H9 (cell line): ENCODE measurements around the gene TMEM79. TPM values are rescaled to one million over a fixed set of nuclear protein-coding genes. Genes with fewer than 3 reads are reported as not detected.
"Not testable (repeated sequence)": the region's sequence is repeated elsewhere in the genome, so short reads cannot be mapped to it uniquely, and the experiment has no call there.

Source experiments
- DNase-seq: peaks from one replicate; pipeline ENCODE4 v3.0.0-alpha.2; 2017
- H2AFZ ChIP-seq: one replicate; pipeline ENCODE4 v1.6.1; 2013; ENCODE audit warnings: mild to moderate bottlenecking, low read length, control low read depth, moderate library complexity
- H2AK5ac ChIP-seq: 2 replicates; pipeline ENCODE4 v1.6.1; 2013; ENCODE audit warnings: low read length, control low read depth, mixed read lengths; ENCODE audit not compliant: insufficient read length
- H2BK120ac ChIP-seq: one replicate; pipeline ENCODE4 v1.6.1; 2013; ENCODE audit warnings: low read depth, mild to moderate bottlenecking, low read length, control low read depth, inconsistent platforms; ENCODE audit not compliant: poor library complexity, severe bottlenecking
- H2BK12ac ChIP-seq: 2 replicates; pipeline ENCODE4 v1.6.1; 2013; ENCODE audit warnings: low read length, control low read depth, mixed read lengths, low read depth; ENCODE audit not compliant: insufficient read length
- H2BK15ac ChIP-seq: 2 replicates; pipeline ENCODE4 v1.6.1; 2013; ENCODE audit warnings: low read depth, low read length, control low read depth
- H2BK20ac ChIP-seq: one replicate; pipeline ENCODE4 v1.6.1; 2013; ENCODE audit warnings: low read depth, mild to moderate bottlenecking, low read length, control low read depth, inconsistent platforms; ENCODE audit not compliant: poor library complexity, severe bottlenecking
- H2BK5ac ChIP-seq: 2 replicates; pipeline ENCODE4 v1.6.1; 2013; ENCODE audit warnings: low read length, control low read depth, mixed read lengths; ENCODE audit not compliant: insufficient read length
- H3K14ac ChIP-seq: 2 replicates; pipeline ENCODE4 v1.6.1; 2013; ENCODE audit warnings: low read length, control low read depth; ENCODE audit not compliant: insufficient read depth
- H3K18ac ChIP-seq: 2 replicates; pipeline ENCODE4 v1.6.1; 2013; ENCODE audit warnings: low read depth, mild to moderate bottlenecking, mixed read lengths, low read length, control low read depth; ENCODE audit not compliant: insufficient read length
- H3K23ac ChIP-seq: 2 replicates; pipeline ENCODE4 v1.6.1; 2013; ENCODE audit warnings: low read length, control low read depth, mixed read lengths, low read depth; ENCODE audit not compliant: insufficient read length
- H3K23me2 ChIP-seq: 2 replicates; pipeline ENCODE4 v1.6.1; 2013; ENCODE audit warnings: low read depth, mild to moderate bottlenecking, mixed read lengths, low read length, control low read depth; ENCODE audit not compliant: insufficient read length, poor library complexity, severe bottlenecking
- H3K27ac ChIP-seq: 2 replicates; pipeline ENCODE4 v1.5.1; 2013; ENCODE audit warnings: low read length, control low read depth, mixed read lengths, low read depth; ENCODE audit not compliant: insufficient read length
- H3K27me3 ChIP-seq: 2 replicates; pipeline ENCODE4 v1.6.1; 2013; ENCODE audit warnings: low read length, control low read depth, inconsistent platforms; ENCODE audit not compliant: insufficient read depth
- H3K4ac ChIP-seq: 2 replicates; pipeline ENCODE4 v1.6.1; 2013; ENCODE audit warnings: low read depth, mild to moderate bottlenecking, control low read depth, inconsistent platforms, low read length, moderate library complexity
- H3K4me1 ChIP-seq: 2 replicates; pipeline ENCODE4 v1.6.1; 2013; ENCODE audit warnings: low read length, control low read depth, inconsistent platforms; ENCODE audit not compliant: insufficient read depth
- H3K4me2 ChIP-seq: 2 replicates; pipeline ENCODE4 v1.6.1; 2013; ENCODE audit warnings: low read length, control low read depth, mixed read lengths; ENCODE audit not compliant: insufficient read length, insufficient read depth
- H3K56ac ChIP-seq: 2 replicates; pipeline ENCODE4 v1.6.1; 2013; ENCODE audit warnings: low read depth, mild to moderate bottlenecking, mixed read lengths, low read length, control low read depth; ENCODE audit not compliant: insufficient read length
- H3K79me1 ChIP-seq: 2 replicates; pipeline ENCODE4 v1.6.1; 2013; ENCODE audit warnings: low read depth, mild to moderate bottlenecking, moderate library complexity, low read length, control low read depth, inconsistent platforms; ENCODE audit not compliant: insufficient read depth, poor library complexity, severe bottlenecking
- H3K79me2 ChIP-seq: 2 replicates; pipeline ENCODE4 v1.6.1; 2013; ENCODE audit warnings: low read length, control low read depth, inconsistent platforms; ENCODE audit not compliant: insufficient read depth
- H3K9ac ChIP-seq: 2 replicates; pipeline ENCODE4 v1.6.1; 2013; ENCODE audit warnings: low read length, control low read depth, mixed read lengths; ENCODE audit not compliant: insufficient read length; ENCODE audit errors: extremely low read depth
- H3K9me3 ChIP-seq: one replicate; pipeline ENCODE4 v1.6.1; 2013; ENCODE audit warnings: low read depth, low read length, inconsistent platforms; ENCODE audit not compliant: control insufficient read depth
- H3T11ph ChIP-seq: one replicate; pipeline ENCODE4 v1.6.1; 2013; ENCODE audit warnings: mild to moderate bottlenecking, low read length, control low read depth, inconsistent platforms
- H4K20me1 ChIP-seq: one replicate; pipeline ENCODE4 v1.6.1; 2013; ENCODE audit not compliant: control insufficient read depth, insufficient read length, insufficient read depth
- H4K5ac ChIP-seq: 2 replicates; pipeline ENCODE4 v1.6.1; 2013; ENCODE audit warnings: low read depth, mild to moderate bottlenecking, mixed read lengths, low read length, control low read depth; ENCODE audit not compliant: insufficient read length
- H4K8ac ChIP-seq: replicated peaks from 2 replicates; pipeline ENCODE4 v1.6.1; 2013; ENCODE audit warnings: low read length, control low read depth, mixed read lengths, low read depth; ENCODE audit not compliant: insufficient read length
- H4K91ac ChIP-seq: 2 replicates; pipeline ENCODE4 v1.6.1; 2013; ENCODE audit warnings: low read depth, mild to moderate bottlenecking, moderate library complexity, mixed read lengths, low read length, control low read depth; ENCODE audit not compliant: insufficient read length
- H3K27ac Mint-ChIP-seq, 3 experiments: 2 replicates in 2 of 3; 3 replicates in 1 of 3; pipeline ENCODE4 v1.8.0; 2020 to 2021; ENCODE audit warnings: mixed read lengths in 3 of 3, mild to moderate bottlenecking in 1 of 3, moderate library complexity in 1 of 3
- H3K27me3 Mint-ChIP-seq: 2 replicates; pipeline ENCODE4 v1.8.0; 2021; ENCODE audit warnings: low read depth, mild to moderate bottlenecking, moderate library complexity, mixed read lengths
- H3K36me3 Mint-ChIP-seq, 3 experiments: 2 replicates in 2 of 3; 3 replicates in 1 of 3; pipeline ENCODE4 v1.8.0; 2020 to 2021; ENCODE audit warnings: low read depth in 3 of 3, mixed read lengths in 3 of 3; ENCODE audit not compliant: insufficient read depth in 1 of 3
- H3K4me1 Mint-ChIP-seq, 2 experiments: 2 replicates each; pipeline ENCODE4 v1.8.0; 2020; ENCODE audit warnings: mixed read lengths in 2 of 2
- H3K4me3 Mint-ChIP-seq, 2 experiments: 2 replicates in 1 of 2; 3 replicates in 1 of 2; pipeline ENCODE4 v1.8.0; 2020 to 2021; ENCODE audit warnings: mild to moderate bottlenecking in 2 of 2, mixed read lengths in 2 of 2, moderate library complexity in 1 of 2
- H3K9me3 Mint-ChIP-seq, 2 experiments: 2 replicates in 1 of 2; 3 replicates in 1 of 2; pipeline ENCODE4 v1.8.0; 2020; ENCODE audit warnings: mild to moderate bottlenecking in 2 of 2, mixed read lengths in 2 of 2, moderate library complexity in 1 of 2
- WGBS: extraction: QIAGEN DNeasy Blood & Tissue Kit; methylation state at CpG from one replicate; pipeline ENCODE4 v1.1.7; 2013; ENCODE audit warnings: missing lambda C conversion rate, low lambda C conversion rate, mixed read lengths; ENCODE audit not compliant: insufficient read length; ENCODE audit errors: extremely low coverage; 5-methylcytosine and 5-hydroxymethylcytosine counted together
- total RNA-seq: library from RNA; stranded (reverse); gene quantifications from 2 replicates; pipeline ENCODE4 v1.2.1, GENCODE V29; 2021
- TF ChIP-seq, protein P1 (sequence below): fragments of 200-600 bp; sonication (generic); conservative IDR thresholded peaks from 3 replicates; pipeline ENCODE4 v1.8.0; 2021; ENCODE audit warnings: antibody characterized with exemption, mild to moderate bottlenecking

The TMEM79 gene
- total RNA-seq, 1 experiment from 2014 or later: 2.6 TPM

DNA sequence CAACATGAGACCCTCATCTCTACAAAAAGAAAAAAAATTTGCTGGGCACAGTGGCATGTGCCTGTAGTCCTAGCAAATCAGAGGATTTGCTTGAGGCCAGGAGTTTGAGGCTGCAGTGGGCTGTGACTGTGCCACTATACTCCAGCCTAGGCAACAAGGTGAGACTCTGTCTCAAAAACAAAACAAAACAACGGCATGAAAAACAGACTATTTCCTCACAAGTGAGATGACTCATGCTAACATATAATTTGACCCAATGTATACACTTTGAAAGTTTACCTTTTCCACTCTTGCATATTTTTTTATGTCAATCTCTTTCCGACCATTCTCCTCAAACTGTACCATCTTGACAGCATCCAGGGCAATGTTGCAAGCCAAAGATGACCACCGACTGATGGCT lies 36.4 kb downstream of the TMEM79 start:
- no CpG with 5 or more reads among the region's 3 CpGs for WGBS
- Histone ChIP-seq H3K23ac (no peak overlapping the region), H4K20me1 (no peaks in the 10 kb centered on the region), H3K9ac (no peak overlapping the region), H4K8ac (no peak overlapping the region), H2BK12ac (no peak overlapping the region), H2AFZ (no peak overlapping the region), H3K9me3 (no peaks in the 10 kb centered on the region), H3K56ac (no peak overlapping the region), H3K79me1 (no peaks in the 10 kb centered on the region), H3K14ac (no peak overlapping the region), H3K27me3 (no peaks in the 10 kb centered on the region), H3K18ac (no peak overlapping the region), H2BK15ac (no peak overlapping the region), H4K5ac (no peak overlapping the region), H4K91ac (no peak overlapping the region), H3K23me2 (no peaks in the 10 kb centered on the region), H3T11ph (no peak overlapping the region), H3K27ac (no peak overlapping the region), H2BK20ac (no peak overlapping the region), H2BK5ac (no peak overlapping the region), H3K4me1 (no peaks in the 10 kb centered on the region), H3K79me2 (no peaks in the 10 kb centered on the region), H2AK5ac (no peak overlapping the region), H3K4me2 (no peak overlapping the region), H3K4ac (no peak overlapping the region), H2BK120ac (no peak overlapping the region)
- TF ChIP-seq, protein P1, sequence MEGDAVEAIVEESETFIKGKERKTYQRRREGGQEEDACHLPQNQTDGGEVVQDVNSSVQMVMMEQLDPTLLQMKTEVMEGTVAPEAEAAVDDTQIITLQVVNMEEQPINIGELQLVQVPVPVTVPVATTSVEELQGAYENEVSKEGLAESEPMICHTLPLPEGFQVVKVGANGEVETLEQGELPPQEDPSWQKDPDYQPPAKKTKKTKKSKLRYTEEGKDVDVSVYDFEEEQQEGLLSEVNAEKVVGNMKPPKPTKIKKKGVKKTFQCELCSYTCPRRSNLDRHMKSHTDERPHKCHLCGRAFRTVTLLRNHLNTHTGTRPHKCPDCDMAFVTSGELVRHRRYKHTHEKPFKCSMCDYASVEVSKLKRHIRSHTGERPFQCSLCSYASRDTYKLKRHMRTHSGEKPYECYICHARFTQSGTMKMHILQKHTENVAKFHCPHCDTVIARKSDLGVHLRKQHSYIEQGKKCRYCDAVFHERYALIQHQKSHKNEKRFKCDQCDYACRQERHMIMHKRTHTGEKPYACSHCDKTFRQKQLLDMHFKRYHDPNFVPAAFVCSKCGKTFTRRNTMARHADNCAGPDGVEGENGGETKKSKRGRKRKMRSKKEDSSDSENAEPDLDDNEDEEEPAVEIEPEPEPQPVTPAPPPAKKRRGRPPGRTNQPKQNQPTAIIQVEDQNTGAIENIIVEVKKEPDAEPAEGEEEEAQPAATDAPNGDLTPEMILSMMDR: no peak
- H3K36me3 Mint-ChIP-seq: peaks cover 64 to 96% (median 89%) of the 10 kb centered on the region in 3 experiments
- DNase-seq: no peak
- no peaks in the 10 kb centered on the region for H3K4me1 Mint-ChIP-seq
- H3K27me3 Mint-ChIP-seq: no peaks in the 10 kb centered on the region
- H3K9me3 Mint-ChIP-seq: no peaks in the 10 kb centered on the region
- no peak overlapping the region for H3K4me3 Mint-ChIP-seq
- H3K27ac Mint-ChIP-seq: no peak overlapping the region

DNA sequence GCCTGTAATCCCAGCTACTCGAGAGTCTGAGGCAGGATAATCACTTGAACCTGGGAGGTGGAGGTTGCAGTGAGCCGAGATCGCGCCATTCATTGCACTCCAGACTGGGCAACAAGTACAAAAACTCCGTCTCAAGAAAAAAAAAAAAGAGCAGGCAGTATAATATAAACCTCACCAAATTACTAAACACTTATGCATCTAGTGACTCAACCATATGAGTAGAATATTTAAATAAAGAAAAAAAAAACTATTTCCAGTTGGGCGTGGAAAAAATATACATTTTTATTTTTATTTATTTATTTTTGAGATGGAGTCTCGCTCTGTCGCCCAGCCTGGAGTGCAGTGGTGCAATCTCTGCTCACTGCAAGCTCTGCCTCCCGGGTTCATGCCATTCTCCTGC lies 39.1 kb downstream of the TMEM79 start:
- not testable (repeated sequence) for H3K79me2 ChIP-seq, H3K23ac ChIP-seq, H3K27me3 Mint-ChIP-seq, H3K4me2 ChIP-seq, H4K8ac ChIP-seq, H2BK15ac ChIP-seq, H3K4ac ChIP-seq, H3K79me1 ChIP-seq, H3K27ac Mint-ChIP-seq, H4K20me1 ChIP-seq, H3K4me3 Mint-ChIP-seq, H3K9me3 Mint-ChIP-seq, H3K4me1 Mint-ChIP-seq, H4K5ac ChIP-seq, H4K91ac ChIP-seq, H2BK120ac ChIP-seq, H3K27me3 ChIP-seq, H3K56ac ChIP-seq, H2AFZ ChIP-seq, H3K9me3 ChIP-seq, H3K23me2 ChIP-seq, H3K4me1 ChIP-seq, H2BK12ac ChIP-seq, DNase-seq, H3K9ac ChIP-seq, H2AK5ac ChIP-seq, H3T11ph ChIP-seq, H3K18ac ChIP-seq, H2BK20ac ChIP-seq, H3K14ac ChIP-seq, H3K27ac ChIP-seq, H2BK5ac ChIP-seq
- H3K36me3 Mint-ChIP-seq: peaks cover 54 to 85% (median 68%) of the 10 kb centered on the region in 3 experiments
- WGBS: no CpG with 5 or more reads among the region's 9 CpGs
